ENCODE data around the gene PRKCA. TPM values are rescaled to one million over a fixed set of nuclear protein-coding genes. Genes with fewer than 3 reads are reported as not detected.
"Not testable (repeated sequence)": the region's sequence is repeated elsewhere in the genome, so short reads cannot be mapped to it uniquely, and the experiment has no call there.

PRKCA gene
- total RNA-seq, 2 donors from 2014 or later = 6.4 to 7.7 TPM

DNA sequence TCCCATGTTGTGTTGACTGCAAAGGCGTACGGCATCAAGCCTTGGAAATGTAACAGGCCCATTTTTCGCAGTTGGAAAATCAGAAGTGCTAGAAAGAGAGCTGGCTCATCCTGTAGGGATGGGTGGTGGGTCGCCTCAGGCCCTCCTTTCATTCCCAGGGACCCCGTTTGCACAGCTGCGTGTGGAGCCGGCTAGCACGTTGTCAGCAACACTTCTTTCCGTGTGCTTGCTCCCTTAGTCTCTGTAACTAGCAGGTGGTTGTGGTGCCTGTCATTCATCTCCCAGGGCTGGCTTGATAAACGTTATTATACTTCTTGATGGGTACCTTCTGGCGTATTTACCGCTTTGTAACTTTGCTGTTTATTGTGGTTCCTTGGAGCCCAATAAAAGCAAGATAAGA, 293.5 kb downstream of the PRKCA start:
- DNase-seq (no peak), ATAC-seq (no peak)
- intact Hi-C loops (cut with DNase I) = no loop called here

- peak in 1 of 2 donors; percentile 51 for ATAC-seq
- peak; percentile 32 for DNase-seq
- intact Hi-C loops (cut with DNase I) = no loop called here
These were observed 300.4 kb downstream of the PRKCA start for GRCh38 chr17:66602659-66603384.

- intact Hi-C loops (cut with DNase I) = no loop called here
- no peak for ATAC-seq
- DNase-seq = no peak
These were observed 302.0 kb downstream of the PRKCA start for GRCh38 chr17:66604376-66604775.

DNA sequence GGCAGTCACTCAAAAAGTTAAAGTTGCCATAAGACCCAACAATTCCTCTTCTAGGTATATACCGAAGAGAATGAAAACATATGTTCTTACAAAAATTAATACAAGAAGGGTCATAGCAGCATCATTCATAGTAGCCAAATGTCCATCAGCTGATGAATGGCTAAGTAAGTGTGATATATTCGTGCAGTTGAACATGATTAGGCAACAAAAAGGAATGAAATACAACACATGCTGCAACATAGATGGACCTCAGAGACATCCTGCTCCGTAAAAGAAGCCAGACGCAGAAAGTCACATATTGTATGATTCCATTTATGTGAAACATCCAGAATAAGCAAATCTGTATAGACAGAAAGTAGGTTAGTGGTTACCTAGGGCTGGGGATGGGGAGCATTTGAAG, 303.1 kb downstream of the PRKCA start:
- intact Hi-C loops (cut with DNase I) = no loop called here
- ATAC-seq = no peak

DNA sequence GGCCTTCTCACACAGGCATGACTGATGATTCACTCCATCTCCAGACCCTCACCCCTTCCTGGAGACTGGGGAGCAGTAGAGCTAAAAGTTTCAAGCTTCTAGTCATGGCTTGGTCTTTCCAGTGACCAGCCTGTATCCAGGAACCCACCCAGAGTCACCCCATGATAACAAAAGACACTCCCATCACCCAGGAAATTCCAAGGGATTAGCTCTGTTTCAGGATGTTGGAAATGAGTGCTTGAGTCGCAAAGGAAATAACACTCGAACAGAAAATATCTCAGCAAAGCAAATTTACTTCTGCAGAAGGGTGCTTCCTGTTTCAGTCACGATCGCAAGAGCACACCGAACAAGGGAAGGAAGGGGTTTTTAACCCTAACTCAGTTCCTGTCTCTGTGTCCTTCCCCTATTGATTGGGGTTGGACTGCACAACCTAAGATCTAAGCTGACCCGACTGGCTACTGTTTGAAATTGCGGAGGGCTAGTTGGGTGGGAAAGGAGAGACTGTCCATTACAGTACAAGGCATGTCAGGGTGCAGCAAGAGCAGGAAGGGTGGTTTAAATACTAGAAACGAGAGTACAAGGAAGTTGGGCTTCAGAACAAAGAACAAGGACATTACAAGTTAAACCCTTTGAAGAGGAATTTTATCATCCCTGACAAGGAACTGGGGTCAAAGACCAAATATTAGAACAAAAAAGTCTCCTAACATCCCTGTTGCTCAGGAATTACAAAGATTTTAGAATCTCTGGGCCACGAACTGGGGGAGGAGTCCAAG, 308.1 kb downstream of the PRKCA start:
- ATAC-seq = no peak
- intact Hi-C loops (cut with DNase I) = no loop called here
- no peak for DNase-seq

More for the DNA sequence above, 303.1 kb downstream of the PRKCA start:
- no peak for DNase-seq

DNA sequence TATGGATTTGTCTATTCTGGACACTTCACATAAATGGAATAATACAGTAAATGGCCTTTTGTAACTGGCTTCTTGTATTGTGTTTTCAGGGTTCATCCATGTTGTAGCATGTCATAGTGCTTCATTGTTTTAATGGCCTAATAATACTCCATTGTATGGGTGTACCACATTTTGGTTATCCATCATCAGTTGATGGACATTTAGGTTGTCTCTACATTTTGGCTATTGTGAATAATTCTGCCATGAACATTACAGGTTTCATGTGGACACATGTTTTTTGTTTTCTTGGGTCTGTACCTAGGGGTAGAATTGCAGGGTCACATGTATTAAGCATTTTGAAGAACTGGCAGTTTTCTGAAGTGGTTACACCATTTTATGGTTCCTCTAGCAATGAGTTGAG, 309.0 kb downstream of the PRKCA start:
- ATAC-seq (no peak), DNase-seq (no peak)
- intact Hi-C loops (cut with DNase I) = no loop called here

DNA sequence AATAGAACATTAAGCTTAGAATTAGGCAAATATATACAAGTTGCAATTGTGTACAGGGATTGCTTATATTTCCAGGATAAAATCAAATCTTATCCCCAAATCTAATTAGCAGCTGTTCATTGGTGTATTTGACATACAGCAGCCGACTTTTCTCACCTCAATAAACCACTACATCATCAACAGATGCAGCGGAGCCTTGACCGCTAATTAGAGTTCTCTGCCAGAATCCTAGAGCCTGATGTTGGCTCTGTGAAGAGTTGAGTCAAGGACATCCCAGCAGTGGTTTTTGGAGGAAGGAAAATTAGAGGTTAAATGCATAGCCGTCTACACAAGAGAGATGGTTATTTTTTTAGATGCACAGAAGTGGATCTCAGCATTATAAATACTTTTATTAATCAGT, 310.6 kb downstream of the PRKCA start:
- DNase-seq (no peak), ATAC-seq (no peak)
- intact Hi-C loops (cut with DNase I) = no loop called here

DNA sequence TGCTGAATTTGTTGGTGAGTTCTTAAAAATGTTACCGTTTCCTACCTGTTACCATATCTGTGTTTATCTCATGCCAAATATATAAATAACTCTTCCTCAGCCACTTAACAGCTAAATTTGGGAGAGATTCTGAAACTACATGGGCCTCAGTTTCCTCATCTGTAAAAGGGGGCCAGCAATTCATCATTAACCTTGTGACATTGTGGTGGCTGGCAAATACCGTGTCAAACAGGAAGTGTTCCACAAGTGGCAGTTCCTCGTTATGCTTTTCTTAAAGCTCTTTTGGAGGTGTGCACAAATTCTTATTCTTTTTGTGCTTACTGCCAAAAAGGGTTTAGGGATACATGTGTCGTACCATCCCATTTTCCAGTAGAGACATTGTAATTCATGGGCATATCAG, 312.1 kb downstream of the PRKCA start:
- ATAC-seq (no peak), DNase-seq (no peak)
- intact Hi-C loops (cut with DNase I) = no loop called here

- intact Hi-C loops (cut with DNase I) = no loop called here
- no peak for DNase-seq
- no peak for ATAC-seq
These were observed 316.8 kb downstream of the PRKCA start for GRCh38 chr17:66619206-66619605.

DNA sequence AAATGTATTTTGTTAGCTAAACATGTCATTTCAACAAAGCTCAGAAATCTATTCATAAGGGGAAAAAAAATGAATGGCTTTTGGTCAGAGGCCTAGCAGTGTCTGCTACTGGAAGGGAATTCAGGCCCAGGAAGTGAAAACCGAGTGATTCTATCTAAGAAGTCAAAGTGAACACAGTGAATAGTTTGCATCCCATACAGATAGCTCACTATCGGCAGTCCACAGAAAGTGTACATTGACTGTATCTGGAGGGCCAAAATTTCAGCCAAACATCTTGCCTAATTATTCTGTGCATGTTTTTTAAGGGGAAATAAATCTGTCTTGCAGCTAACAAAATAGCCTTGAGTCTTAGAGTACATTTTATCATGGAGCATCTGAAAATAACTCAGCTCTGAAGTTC, 318.1 kb downstream of the PRKCA start:
- ATAC-seq (no peak), DNase-seq (no peak)
- intact Hi-C loops (cut with DNase I) = loop anchor here (5.0 to 10.0 kb wide), 2 partner anchors 363 to 366 kb away; no protein-coding TSS in a partner anchor

- DNase-seq, ATAC-seq: not testable (repeated sequence)
- intact Hi-C loops (cut with DNase I) = loop anchor here (5.0 to 10.0 kb wide), 2 partner anchors 367 to 370 kb away; no protein-coding TSS in a partner anchor
These were observed 322.2 kb downstream of the PRKCA start for GRCh38 chr17:66624630-66625029.

- intact Hi-C loops (cut with DNase I) = loop anchor here in 1 of 2 donors (10.0 kb wide), 1 partner anchor 371 kb away; no protein-coding TSS in a partner anchor
- ATAC-seq (peak in 1 of 2 donors; percentile 44), DNase-seq (no peak)
These were observed 322.9 kb downstream of the PRKCA start for GRCh38 chr17:66625311-66625767.

DNA sequence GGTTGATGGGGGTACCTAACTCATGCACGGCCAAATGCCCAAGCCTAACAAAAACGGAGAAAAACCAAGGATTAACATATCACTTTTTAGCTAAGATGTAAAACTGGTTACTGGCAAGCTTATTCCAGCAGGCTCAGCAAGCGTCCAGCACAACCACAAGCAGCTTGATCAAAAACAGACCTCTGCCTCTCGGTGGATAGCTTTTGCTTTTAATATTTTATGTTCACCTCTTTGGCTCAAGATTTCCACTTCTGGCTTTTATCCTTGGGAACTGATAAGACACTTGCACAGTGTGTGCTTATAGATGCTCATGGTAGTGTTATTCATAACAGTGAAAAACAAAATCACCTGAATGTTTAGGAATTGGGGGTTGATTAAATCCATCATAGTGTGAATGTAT, 325.6 kb downstream of the PRKCA start:
- intact Hi-C loops (cut with DNase I) = loop anchor here in 1 of 2 donors (10.0 kb wide), 1 partner anchor 373 kb away; no protein-coding TSS in a partner anchor
- ATAC-seq (no peak), DNase-seq (no peak)

DNA sequence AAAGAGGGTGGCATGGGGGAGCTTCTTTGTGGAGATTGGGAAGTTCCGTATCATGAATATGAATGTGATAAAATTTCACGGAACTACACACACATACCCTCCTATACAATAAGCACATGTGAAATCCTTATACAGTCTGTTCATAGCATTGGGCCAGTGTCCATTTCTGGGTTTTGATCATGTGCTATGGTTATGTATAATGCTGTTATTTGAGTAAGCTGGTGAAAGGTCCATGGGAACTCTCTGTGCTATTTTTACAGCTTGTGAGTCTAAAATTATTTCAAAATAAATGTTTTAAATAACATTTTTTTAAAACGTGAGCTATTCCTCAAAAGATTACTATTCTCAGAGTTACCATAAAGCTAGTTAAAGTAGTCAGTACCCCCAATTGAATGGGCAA, 327.3 kb downstream of the PRKCA start:
- ATAC-seq (no peak), DNase-seq (no peak)
- intact Hi-C loops (cut with DNase I) = loop anchor here in 1 of 2 donors (10.0 kb wide), 1 partner anchor 375 kb away; no protein-coding TSS in a partner anchor

DNA sequence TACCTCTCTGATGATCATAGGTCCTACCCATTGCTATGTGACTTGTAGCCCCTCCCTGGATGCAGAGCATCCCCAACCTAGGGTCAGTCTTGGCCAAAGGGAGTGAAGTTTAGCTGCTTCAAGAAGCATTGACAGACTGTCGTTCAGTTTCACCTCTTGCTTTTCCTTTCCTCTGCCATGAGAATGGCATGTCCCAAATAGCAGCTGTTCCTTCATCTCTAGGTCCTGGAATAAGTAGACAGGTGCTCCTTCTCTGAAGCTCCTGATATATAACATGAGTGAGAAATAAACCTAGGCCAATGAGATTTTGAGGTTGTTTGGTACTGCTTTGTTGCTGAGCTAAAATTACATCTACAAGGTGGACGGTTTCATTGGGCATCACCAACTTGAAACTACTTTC, 328.0 kb downstream of the PRKCA start:
- intact Hi-C loops (cut with DNase I) = no loop called here
- DNase-seq (no peak), ATAC-seq (no peak)

DNA sequence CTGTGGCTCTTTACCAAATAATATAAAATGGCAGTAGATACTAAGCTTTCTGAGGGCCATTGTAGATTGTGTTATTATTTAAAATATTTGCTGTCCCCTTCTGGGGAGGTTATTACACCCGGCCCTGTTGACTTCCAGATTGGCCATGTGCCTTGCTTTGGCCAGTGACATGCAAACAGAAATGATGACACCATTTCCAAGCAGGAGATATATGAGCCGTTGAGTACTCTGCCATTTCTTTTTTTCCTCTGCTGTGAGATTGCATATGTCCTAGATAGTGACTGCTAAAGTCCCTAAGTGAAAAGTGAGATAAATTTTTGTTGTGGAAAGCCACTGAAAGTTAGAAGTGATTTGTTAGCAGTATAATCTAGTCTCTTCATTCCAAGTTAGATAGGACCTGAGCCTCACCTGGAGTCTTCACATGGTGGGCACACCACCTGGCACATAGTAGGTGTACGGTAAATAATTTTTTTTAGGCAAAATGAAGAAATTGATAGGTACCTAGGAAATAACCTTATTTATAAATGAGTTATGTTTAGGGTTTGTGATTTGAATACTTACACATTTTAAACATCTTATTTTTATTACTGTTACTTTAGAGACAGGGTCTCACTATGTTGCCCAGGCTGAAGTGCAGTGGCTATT, 328.5 kb downstream of the PRKCA start:
- DNase-seq (no peak), ATAC-seq (no peak)
- intact Hi-C loops (cut with DNase I) = no loop called here

DNA sequence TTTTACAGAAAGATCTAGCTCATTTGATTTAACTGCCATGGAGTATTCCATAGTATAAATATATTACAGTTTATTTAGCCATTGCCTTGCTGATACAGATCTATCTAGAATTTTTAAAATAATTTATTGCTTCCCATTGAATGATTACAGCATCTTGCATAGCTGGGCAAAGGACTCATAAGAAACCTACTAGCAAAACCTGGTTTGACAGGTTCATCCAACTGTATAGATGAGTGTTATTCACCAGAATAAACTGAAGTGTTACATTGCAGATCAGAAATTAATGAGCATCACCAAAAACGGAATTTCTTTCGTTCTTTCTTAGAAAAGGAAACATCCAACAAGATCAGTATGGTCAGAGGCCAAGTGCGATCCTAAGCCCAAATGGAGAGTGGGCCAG, 330.3 kb downstream of the PRKCA start:
- intact Hi-C loops (cut with DNase I) = no loop called here
- no peak for ATAC-seq
- no peak for DNase-seq

- ATAC-seq (no peak), DNase-seq (no peak)
- intact Hi-C loops (cut with DNase I) = no loop called here
These were observed 331.0 kb downstream of the PRKCA start for GRCh38 chr17:66633317-66633965.

DNA sequence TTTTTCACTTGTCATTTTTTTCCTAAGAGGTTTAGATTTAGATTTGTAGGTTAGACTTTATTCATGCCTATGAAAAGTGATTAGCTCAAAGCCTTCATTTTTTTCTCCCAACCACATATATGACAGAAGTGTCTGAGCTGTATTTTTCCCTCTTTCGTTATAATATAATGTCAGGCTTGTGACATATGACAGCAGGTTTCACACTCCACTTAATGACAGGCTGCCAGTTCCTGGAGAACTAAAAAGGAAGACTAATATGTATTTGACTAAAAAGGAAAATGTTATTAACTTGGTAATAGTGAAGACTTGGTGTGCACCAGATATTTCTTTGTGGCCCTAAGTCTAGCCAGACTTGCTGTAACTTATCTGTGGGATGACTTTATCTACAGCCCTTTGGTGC, 331.8 kb downstream of the PRKCA start:
- no peak for ATAC-seq
- no peak for DNase-seq
- intact Hi-C loops (cut with DNase I) = no loop called here

Measured in left cardiac atrium (tissue), 4 donors.